GM12878 (cell line): Measurements from ENCODE around the gene VWA7.

Source experiments
- EZH2 ChIP-seq: IDR thresholded peaks from 2 replicates; pipeline ENCODE4 v1.6.1; 2012; ENCODE audit warnings: low read depth, mild to moderate bottlenecking, control low read depth, inconsistent platforms, low read length, borderline replicate concordance; ENCODE audit not compliant: control insufficient read depth
- MYC ChIP-seq: IDR thresholded peaks from 2 replicates; pipeline ENCODE4 v1.6.1; 2011; ENCODE audit warnings: mild to moderate bottlenecking, low read length, moderate library complexity, inconsistent platforms; ENCODE audit not compliant: insufficient read depth, insufficient replicate concordance, insufficient read length, severe bottlenecking
- TF ChIP-seq, protein P1 (sequence below), 3 experiments: IDR thresholded peaks in 2 of 3; conservative IDR thresholded peaks in 1 of 3; 2 replicates each; pipeline ENCODE4 v1.5.1; 2011; ENCODE audit warnings: low read depth in 3 of 3, low read length in 3 of 3, mild to moderate bottlenecking in 3 of 3, control low read depth in 2 of 3, moderate library complexity in 2 of 3, inconsistent platforms in 1 of 3, mixed read lengths in 1 of 3; ENCODE audit not compliant: control insufficient read depth in 2 of 3, insufficient read depth in 1 of 3; ENCODE audit errors: extremely low read depth in 1 of 3

GRCh38 chr6:31780507-31781243 lies 3.5 kb upstream of the VWA7 start:
- TF ChIP-seq, protein P1, sequence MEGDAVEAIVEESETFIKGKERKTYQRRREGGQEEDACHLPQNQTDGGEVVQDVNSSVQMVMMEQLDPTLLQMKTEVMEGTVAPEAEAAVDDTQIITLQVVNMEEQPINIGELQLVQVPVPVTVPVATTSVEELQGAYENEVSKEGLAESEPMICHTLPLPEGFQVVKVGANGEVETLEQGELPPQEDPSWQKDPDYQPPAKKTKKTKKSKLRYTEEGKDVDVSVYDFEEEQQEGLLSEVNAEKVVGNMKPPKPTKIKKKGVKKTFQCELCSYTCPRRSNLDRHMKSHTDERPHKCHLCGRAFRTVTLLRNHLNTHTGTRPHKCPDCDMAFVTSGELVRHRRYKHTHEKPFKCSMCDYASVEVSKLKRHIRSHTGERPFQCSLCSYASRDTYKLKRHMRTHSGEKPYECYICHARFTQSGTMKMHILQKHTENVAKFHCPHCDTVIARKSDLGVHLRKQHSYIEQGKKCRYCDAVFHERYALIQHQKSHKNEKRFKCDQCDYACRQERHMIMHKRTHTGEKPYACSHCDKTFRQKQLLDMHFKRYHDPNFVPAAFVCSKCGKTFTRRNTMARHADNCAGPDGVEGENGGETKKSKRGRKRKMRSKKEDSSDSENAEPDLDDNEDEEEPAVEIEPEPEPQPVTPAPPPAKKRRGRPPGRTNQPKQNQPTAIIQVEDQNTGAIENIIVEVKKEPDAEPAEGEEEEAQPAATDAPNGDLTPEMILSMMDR (IDR thresholded peaks at IDR 0.05 in 2 of 3, conservative IDR thresholded peaks at IDR 0.05 in 1 of 3; ENCODE audit: control insufficient read depth in 2 of 3, extremely low read depth in 1 of 3, insufficient read depth in 1 of 3, low read depth in 3 of 3, low read length in 3 of 3) = no peak
- no peak for TF ChIP-seq EZH2
- no peak for TF ChIP-seq MYC
